DMS53 treated with DMSO at 0.1 percent for 48 hours (cell line): ENCODE data around the gene ZAP70.

Source experiments
- DNase-seq: peaks from one replicate; lab custom pipeline; 2025; ENCODE audit not compliant: unreplicated experiment; lab: John Stamatoyannopoulos, UW

Gene ZAP70

DNA sequence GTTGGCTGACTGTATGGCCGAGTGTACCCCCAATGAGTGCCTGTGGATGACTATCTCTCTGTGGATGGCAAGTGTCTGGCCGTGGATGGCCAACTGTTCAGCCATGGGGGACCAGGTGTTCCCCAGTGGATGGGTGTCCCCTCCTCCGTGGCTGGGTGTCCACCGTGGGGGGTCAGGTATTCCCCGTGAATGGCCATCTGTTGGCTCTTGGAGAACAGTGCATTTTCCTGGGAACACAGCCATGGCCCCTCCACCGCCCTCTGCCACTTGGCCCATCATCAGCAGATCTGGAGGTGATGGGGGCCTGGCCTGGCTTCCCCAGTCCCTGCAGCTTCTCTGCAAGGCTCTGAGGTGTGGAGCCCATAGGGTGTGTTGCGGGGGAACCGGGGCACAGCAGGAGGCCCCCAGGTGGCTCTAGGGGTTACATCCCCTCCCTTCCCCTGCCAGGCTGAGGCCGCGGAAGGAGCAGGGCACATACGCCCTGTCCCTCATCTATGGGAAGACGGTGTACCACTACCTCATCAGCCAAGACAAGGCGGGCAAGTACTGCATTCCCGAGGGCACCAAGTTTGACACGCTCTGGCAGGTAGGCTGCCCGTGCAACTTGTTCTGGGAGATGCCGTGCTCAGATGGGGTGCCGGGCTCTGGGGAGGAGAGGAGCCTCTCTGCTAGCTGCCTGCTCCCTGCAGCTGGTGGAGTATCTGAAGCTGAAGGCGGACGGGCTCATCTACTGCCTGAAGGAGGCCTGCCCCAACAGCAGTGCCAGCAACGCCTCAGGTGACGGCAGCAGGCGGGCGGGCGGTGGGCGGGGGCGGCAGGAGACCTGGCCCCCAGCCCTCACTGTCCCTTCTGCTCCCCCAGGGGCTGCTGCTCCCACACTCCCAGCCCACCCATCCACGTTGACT, 19.3 kb downstream of the ZAP70 start:
- DNase-seq, result no peak

DNA sequence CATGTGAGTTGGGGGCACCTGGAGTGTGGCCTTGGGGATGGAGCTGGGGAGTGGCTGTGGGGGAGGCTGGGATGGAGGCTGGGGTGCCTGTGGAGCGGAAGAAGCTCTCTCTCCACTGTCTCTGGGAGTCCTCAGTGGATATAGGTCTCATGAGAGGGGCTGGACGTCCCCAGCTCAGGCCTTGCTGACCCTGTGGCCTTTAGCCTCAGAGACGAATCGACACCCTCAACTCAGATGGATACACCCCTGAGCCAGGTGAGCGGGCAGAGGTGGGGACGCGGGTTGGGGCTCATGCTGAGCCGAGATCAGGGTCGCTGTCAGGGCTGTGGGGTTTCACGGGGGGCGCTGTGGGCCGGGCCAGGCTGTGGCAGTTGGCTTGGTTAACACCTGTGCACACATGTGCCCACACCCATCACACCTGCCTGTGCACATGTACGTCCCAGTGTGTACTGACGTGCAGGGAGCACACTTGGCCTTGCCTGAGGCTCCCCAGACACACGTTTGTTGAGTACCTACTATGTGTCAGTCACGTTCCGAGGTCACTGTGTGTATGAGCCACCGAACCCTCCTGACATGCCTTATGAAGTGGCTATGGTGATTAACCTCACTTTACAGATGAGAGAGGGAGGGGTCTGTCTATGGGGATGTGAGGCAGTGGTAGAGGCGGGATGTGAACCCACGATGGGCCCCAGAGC, 20.1 kb downstream of the ZAP70 start:
- DNase-seq, result no peak

DNA sequence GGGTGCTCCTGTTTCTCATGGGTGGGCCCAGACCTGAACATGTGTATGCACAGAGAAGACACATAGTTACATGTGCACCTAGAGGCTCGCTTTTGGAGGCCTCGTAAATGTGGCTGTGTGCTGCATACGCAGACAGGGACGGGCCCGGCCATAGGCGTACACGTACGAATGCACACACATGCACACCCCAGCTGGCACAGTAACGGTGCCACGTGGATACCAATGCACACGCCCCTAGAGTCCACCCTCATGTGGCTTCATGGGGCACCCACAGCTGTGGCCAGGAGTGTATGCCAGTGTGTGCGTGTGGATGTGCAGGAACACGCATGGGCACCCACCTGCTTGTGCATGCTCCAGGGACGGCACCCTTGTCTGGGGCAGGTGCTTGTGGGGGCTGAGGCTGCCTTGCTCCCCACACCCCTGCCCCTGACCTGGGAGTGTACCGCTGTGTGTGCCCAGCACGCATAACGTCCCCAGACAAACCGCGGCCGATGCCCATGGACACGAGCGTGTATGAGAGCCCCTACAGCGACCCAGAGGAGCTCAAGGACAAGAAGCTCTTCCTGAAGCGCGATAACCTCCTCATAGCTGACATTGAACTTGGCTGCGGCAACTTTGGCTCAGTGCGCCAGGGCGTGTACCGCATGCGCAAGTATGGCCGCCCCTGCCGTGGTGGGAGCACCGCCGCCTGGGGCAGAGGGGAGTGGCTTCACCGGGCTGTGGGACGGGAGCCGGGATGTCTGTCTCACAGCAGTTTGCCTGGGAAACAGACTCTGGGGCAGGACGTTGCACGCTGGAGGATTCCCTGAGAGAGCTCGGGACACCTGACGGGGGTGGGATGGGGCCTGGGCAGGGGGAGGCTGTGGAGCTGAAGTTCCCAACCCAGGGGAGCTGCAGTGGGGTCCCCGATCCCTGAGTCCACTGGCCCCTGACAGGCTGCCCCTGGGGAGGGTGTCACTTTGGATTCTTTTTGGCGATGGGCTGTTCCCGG, 21.0 kb downstream of the ZAP70 start:
- no peak for DNase-seq

DNA sequence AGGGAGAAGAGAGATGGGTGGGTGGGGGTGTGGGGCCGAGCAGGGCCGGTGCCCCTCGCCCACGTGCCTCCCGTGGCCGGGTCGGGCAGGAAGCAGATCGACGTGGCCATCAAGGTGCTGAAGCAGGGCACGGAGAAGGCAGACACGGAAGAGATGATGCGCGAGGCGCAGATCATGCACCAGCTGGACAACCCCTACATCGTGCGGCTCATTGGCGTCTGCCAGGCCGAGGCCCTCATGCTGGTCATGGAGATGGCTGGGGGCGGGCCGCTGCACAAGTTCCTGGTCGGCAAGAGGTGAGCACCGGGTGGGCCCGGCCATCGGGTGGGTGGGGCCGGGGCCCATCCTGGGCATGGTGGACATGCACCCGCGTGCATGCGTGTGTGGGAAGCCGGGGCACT, 21.8 kb downstream of the ZAP70 start:
- DNase-seq, result no peak

DNA sequence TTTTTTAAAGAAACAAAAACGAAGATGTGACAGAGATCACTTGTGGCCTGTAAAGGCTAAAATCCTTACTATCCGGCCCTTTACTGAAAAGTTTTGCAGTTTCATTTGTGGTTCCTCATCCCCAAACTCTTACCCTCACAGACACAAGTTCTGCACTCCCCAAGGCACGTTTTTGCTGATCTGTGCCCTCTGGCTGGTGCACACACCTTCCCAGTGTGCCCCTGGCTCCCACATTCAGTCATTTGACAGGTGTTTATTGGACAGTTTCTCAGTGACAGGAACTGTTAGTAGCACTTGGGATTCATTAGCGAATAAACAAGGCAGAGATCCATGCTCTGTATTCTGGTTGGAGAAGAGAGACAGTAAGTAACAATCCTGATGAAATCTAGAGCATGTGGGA, 22.8 kb downstream of the ZAP70 start:
- no peak for DNase-seq

DNA sequence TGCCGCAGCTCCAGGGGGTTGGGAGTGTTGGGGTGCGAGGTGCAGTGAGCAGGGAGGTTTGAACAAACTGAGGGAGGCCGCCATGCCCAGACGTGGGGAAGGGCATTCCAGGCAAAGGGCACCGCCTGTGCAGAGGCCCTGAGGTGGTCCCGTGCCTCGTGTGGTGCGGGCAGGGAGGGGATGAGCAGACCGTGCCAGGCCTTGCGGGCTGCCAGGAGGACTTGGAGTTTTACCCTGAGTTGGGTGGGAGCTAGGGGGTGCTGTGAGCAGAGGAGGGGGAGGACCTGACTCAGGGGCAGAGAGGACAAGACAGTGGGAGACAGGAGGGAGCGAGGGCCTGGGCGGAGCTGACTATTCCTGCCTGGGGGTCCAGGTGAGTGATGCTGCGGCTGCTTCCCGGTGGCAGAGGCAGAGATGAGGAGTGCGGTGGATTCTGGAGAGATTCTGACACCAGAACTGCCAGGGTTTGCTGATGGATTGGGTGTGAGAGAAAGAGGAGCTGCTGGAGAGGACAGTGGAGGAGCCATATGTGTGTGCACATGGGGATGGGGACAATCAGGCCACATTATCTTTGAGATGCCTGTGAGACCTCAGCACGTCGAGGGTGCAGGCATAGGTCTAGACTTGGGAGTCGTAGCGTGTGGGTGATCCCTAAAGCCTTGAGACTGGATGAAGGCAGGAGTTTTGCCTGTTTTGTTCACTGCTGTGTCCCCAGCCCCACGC, 23.4 kb downstream of the ZAP70 start:
- no peak for DNase-seq

DNA sequence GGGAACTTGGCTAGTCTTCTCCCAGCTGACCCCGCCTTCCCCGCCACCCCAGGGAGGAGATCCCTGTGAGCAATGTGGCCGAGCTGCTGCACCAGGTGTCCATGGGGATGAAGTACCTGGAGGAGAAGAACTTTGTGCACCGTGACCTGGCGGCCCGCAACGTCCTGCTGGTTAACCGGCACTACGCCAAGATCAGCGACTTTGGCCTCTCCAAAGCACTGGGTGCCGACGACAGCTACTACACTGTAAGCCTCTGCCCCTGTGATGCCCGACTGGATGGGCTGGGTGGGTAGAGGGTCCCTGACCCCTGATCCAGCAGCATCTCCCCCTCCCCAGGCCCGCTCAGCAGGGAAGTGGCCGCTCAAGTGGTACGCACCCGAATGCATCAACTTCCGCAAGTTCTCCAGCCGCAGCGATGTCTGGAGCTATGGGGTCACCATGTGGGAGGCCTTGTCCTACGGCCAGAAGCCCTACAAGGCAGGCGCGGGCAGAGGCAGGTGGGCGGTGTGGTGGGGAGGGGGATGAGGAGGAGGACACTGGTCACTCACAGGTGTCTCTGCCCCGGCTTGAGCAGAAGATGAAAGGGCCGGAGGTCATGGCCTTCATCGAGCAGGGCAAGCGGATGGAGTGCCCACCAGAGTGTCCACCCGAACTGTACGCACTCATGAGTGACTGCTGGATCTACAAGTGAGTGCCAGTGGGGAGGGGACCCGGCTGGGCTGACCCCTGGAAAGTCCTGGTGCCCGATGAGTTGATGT, 24.2 kb downstream of the ZAP70 start:
- no peak for DNase-seq

DNA sequence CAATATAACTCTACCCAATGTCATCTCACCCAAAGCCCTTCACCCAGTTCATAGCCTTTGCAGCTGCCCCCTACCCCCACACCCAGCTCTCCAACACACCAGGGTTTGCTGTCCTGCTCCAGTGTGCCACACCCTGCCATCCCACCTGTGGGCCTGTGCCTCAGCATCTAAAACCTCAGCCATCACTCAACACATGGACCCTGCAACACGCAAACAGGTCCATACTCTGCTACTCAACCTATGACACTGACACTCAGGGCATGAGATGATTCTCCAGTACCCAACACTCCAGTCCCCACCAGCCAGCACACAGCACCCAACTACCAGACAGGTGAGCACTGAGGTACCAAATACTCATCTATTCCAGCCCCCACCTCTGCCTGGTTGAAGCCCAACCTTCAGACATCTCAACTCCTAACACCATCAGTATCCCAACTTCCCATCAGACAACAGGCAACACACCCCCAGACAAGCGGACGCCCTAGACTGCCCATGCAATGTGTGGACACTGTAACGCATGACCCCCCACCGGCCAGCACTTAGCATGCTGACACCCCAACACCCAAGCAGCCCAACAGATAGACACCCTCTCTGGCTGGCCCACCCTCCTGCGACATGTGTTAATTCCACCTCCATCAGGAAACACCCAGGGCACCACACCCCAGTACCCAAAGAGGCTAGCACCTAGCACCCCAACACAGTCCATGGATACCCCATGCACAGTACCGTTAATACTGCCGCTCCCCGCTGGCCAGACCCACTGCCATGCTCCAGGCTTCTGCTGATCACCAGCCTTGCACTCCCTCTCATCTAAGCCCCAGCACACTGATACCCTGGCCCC, 25.0 kb downstream of the ZAP70 start:
- DNase-seq, result no peak

DNA sequence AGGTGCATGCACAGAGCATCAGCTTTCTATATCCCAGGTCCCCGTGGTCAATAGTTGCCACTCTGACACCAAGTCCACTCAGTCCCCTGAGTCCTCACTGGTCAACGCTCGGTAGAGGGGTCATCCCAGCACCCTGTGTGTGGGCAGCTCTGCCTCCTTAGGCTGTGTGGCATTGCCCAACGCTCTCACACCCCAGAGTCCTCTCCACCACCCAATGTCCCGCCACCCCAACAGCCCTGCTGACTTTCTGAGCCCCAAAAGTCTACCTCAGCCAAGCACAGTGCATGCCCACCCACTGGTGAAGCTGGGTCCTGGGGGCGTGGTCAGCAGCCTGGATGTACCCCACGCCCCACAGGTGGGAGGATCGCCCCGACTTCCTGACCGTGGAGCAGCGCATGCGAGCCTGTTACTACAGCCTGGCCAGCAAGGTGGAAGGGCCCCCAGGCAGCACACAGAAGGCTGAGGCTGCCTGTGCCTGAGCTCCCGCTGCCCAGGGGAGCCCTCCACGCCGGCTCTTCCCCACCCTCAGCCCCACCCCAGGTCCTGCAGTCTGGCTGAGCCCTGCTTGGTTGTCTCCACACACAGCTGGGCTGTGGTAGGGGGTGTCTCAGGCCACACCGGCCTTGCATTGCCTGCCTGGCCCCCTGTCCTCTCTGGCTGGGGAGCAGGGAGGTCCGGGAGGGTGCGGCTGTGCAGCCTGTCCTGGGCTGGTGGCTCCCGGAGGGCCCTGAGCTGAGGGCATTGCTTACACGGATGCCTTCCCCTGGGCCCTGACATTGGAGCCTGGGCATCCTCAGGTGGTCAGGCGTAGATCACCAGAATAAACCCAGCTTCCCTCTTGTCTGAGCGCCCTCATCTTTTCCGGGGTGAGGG, 25.9 kb downstream of the ZAP70 start:
- no peak for DNase-seq

DNA sequence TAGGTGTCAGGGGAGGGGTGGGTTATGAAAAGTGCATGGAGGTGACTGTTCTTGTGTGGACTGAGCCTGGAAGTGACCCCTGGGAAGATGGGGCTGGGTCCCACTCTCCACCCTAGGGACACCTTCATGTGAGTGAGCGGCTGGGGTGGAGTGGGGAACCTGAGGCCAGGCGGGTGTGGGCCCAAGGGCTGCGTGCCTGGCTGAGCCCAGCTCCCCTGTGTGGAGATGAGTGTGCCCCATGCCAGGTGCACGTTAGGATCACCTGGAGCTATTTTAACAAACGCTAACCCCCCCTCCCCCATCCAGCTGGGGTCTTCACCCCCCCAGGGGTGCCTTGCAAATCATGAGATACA, 26.5 kb downstream of the ZAP70 start:
- DNase-seq, result no peak

DNA sequence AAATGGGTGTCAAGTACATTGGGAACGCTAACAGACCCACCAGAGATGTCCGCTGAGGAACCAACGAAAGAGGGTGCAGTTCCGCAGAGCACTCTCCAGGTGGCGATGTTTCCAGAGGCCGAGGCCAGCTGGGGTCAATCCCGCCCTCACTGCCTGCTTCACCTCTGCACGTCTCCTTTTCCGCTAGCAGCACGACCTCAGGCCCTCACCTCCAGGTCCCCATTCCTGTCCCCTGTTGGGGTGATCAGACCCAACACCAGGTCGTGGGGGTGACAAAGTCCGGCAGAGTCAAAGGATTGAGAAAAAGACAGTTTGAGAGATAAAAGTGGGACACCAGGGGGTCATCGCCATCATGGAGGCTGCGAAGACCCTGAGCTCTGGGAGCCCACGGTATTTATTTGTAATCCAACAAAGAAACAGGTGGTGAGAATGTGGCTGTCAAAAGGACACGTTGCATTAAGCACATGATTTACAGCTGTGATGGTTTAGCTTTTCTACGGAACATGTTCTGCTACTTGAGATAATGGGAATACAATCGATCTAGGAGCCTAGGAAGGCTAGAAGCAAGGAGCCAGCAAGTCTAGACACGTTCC, 27.3 kb downstream of the ZAP70 start:
- peak; percentile 66 for DNase-seq

DNA sequence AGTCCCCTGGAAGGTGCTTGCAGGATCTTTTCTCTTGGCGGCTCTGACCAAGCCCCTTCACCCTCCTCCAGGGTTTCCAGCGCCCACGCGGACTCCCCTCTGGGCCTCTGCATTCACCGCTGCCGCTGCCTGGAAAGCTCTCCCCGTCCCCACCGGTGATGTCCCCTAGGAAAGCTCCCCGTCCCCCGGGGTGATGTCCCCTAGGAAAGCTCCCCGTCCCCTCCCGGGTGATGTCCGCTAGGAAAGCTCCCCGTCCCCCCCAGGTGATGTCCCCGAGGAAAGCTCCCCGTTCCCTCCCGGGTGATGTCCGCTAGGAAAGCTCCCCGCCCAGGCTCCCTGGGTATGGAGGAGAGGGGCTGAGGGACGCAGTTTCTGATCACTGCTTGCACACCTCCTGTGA, 27.9 kb downstream of the ZAP70 start:
- no peak for DNase-seq

DNA sequence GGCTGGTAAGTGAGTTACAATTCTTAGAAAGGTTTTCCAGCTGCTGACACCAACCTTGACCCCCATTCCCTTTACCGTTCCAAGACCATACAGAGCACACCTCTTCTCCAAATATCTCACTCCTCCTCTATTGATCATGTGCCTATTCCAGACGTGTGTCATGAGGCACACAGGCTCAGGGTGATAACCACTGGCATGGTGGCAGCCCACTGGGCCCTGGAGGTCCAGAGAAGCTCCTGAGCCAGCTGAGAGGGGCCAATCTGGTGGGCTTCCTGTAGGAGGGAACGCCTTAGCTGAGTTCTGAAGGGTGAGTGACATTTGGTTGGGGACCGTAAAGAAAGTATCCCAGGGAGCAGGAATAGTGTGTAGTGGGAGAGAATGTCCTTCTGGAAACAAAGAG, 28.3 kb downstream of the ZAP70 start:
- no peak for DNase-seq

DNA sequence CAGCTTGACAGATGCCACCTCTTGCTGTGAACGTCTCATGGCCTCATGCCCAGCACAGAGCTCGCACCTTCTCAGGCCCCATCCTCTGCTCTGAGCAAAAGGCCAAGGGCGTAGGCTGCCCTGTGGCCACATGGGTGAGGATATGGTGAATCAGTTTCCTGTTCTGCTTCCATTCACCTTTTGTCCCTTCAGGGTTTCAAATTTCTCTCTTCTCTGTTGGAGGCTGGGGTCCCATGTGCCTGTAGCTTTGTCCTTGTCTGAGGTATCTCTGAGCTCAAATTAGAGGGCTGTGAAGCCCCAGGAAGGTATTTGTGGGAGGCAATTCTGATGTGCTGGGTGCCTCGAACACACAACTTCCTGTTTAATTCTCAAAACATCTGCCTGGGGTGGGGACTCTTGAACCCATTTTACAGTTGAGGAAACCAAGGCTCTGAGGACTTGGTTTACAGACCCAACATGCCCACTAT, 29.0 kb downstream of the ZAP70 start:
- DNase-seq, result no peak

DNA sequence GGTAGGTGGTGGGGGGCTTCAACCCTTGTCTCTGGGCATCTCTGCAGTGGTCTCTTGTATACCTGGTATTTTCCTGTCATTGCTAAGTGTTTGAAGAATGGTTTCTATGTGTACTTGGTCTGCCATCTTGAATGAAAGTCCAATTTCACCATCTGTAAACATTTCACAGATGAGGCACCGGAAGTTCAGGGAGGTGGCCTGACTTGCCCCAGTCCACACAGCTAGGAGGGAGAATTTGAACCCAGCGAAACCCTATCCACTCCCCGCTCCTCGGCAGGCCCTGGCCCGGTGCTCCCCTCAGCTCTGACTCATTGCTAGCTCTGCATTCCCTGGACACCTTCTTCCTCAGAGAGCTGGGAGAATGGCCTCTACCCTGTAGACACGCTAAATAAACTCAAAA, 30.5 kb downstream of the ZAP70 start:
- no peak for DNase-seq

DNA sequence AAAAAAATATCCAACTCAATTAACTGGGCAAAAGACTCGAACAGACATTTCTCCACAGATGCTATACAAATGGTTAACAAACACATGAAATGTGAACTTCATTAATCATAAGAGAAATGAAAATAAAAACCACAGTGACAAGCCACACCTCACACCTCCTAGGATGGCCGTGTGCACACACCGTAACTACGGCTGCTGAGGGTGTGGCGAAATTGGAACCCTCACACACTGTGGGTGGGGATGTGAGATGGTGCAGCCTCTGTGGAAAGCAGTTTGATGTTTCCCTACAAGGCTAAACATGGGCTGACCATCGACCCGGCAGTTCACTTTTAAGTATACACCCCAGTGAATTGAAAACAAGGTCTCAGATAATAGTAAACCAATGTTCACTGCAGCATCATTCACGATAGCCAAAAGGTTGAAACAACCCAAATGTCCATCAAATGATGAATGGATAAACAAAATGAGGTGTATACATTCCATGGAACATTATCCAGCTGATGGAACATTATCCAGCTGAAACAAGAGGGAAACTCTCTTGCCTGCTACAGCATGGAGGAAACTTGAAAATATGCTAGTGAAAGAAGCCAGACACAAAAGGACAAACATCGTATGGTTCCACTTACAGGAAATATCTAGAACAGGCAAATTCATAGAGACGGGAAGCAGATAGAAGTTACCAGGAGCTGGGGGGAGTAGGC, 32.2 kb downstream of the ZAP70 start:
- DNase-seq, result no peak

DNA sequence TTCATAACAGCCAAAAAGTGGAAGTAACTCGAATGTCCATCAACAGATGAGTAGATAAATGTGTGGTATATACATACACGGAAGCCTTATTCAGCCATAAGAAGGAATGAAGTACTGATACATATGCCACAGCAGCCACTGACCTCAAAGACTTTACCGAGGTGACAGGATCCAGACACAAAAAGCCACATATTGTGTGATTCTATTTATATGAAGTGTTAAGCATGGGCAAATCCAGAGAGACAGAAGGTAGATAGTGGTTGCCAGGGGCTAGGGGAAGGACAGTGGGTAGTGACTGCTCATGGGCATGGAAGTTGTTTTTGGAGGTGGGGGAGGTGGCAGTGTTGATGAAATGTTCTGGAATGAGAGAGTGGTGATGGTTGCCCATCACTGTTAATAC, 33.9 kb downstream of the ZAP70 start:
- no peak for DNase-seq
